KMS-11 (cell line): ENCODE data around the gene NDFIP1.

Experiments used
- H2AFZ ChIP-seq: fragments of 200-600 bp; sonication (generic); 2 replicates; pipeline ENCODE4 v1.6.1; 2016; ENCODE audit warnings: antibody characterized with exemption, mixed run types, low read depth
- H3K27ac ChIP-seq: fragments of 200-600 bp; sonication (generic); 2 replicates; pipeline ENCODE4 v1.6.1; 2016; ENCODE audit warnings: mild to moderate bottlenecking, mixed run types
- H3K27me3 ChIP-seq: fragments of 200-600 bp; sonication (generic); 2 replicates; pipeline ENCODE4 v1.6.1; 2017; ENCODE audit warnings: mild to moderate bottlenecking, low read depth, mixed run types, moderate library complexity; ENCODE audit not compliant: insufficient read depth
- H3K36me3 ChIP-seq: fragments of 200-600 bp; sonication (generic); 2 replicates; pipeline ENCODE4 v1.6.1; 2017; ENCODE audit warnings: mild to moderate bottlenecking, mixed run types; ENCODE audit not compliant: insufficient read depth
- H3K4me1 ChIP-seq: fragments of 200-600 bp; sonication (generic); 2 replicates; pipeline ENCODE4 v1.6.1; 2016; ENCODE audit warnings: mild to moderate bottlenecking, low read depth, mixed run types; ENCODE audit not compliant: poor library complexity, severe bottlenecking
- H3K4me2 ChIP-seq: fragments of 200-600 bp; sonication (generic); 2 replicates; pipeline ENCODE4 v1.7.0; 2016; ENCODE audit warnings: mild to moderate bottlenecking, mixed run types
- H3K4me3 ChIP-seq: fragments of 200-600 bp; sonication (generic); IDR thresholded peaks from 2 replicates; pipeline ENCODE4 v1.6.1; 2017; ENCODE audit warnings: low read depth, low read length, mixed read lengths; ENCODE audit not compliant: insufficient read depth
- H3K79me2 ChIP-seq: fragments of 200-600 bp; sonication (generic); 2 replicates; pipeline ENCODE4 v1.6.1; 2016; ENCODE audit warnings: low read depth, mixed run types; ENCODE audit not compliant: insufficient read depth
- H3K9ac ChIP-seq: fragments of 200-600 bp; sonication (generic); 2 replicates; pipeline ENCODE4 v1.6.1; 2016; ENCODE audit warnings: mild to moderate bottlenecking, mixed run types
- H4K20me1 ChIP-seq: fragments of 200-600 bp; sonication (generic); 2 replicates; pipeline ENCODE4 v1.6.1; 2016; ENCODE audit warnings: mild to moderate bottlenecking, mixed run types; ENCODE audit not compliant: insufficient read depth
- TF ChIP-seq, protein P1 (sequence below): fragments of 200-600 bp; sonication (generic); conservative IDR thresholded peaks from 2 replicates; pipeline ENCODE4 v1.6.1; 2017; ENCODE audit warnings: low read depth, mild to moderate bottlenecking, antibody characterized with exemption, low read length, moderate library complexity, mixed read lengths

The NDFIP1 gene

DNA sequence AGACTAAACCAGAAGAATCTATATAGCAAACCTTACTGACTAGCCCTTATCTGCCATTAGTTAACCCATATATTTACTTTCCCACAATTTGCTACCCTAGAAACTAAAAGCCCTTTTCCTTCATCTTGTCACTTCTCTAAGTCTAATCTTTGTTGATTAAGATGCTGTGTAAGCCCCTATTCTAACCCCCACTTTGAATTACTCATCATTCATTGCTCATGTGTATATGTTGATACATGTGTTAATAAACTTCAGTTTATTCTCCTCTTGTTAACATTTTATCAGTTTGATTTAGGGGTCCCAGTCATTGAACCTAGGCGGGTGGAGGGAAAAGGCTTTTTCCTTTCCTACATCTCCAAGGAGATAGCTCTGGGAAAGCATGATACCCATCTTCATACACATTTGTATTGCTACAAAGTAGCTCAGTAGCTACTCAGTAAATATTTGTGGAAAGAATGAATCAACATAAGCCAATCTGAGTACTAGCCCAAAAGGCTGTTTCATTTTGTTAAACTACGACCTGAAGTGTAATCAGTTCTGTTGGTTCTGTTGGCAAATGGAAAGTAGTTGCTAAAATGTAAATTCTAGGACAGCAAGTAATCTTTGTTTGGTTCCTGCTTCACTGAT lies 35.1 kb upstream of the NDFIP1 start:
- H3K4me1 ChIP-seq = no peaks in the 10 kb centered on the region
- no peak overlapping the region for H3K9ac ChIP-seq
- H3K4me2 ChIP-seq = no peak overlapping the region
- no peaks in the 10 kb centered on the region for H3K79me2 ChIP-seq
- H2AFZ ChIP-seq = no peak overlapping the region
- H3K36me3 ChIP-seq = no peaks in the 10 kb centered on the region
- no peaks in the 10 kb centered on the region for H3K27me3 ChIP-seq
- no peaks in the 10 kb centered on the region for H4K20me1 ChIP-seq
- no peak overlapping the region for H3K4me3 ChIP-seq
- TF ChIP-seq, protein P1, sequence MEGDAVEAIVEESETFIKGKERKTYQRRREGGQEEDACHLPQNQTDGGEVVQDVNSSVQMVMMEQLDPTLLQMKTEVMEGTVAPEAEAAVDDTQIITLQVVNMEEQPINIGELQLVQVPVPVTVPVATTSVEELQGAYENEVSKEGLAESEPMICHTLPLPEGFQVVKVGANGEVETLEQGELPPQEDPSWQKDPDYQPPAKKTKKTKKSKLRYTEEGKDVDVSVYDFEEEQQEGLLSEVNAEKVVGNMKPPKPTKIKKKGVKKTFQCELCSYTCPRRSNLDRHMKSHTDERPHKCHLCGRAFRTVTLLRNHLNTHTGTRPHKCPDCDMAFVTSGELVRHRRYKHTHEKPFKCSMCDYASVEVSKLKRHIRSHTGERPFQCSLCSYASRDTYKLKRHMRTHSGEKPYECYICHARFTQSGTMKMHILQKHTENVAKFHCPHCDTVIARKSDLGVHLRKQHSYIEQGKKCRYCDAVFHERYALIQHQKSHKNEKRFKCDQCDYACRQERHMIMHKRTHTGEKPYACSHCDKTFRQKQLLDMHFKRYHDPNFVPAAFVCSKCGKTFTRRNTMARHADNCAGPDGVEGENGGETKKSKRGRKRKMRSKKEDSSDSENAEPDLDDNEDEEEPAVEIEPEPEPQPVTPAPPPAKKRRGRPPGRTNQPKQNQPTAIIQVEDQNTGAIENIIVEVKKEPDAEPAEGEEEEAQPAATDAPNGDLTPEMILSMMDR = no peak
- H3K27ac ChIP-seq = no peak overlapping the region

DNA sequence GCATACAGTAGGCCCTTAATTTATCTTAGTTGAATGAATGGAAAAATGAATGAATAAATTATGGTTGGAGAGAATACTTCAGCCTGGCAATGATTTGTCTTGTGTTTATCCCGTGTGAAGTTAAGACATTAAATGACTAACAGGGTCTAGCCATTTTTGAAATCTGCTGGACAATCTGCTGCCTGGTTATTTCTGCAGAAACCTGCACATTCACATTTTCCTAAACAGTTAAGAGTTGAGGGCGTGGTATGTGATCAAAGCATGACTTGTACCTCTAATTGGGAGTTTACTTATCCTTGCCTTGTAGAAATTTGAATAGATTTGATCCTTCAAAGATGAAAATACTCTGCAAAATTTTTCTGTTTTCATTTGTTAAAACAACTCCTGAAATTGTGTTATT lies 34.6 kb upstream of the NDFIP1 start:
- Histone ChIP-seq H3K4me2 (no peak overlapping the region), H3K27me3 (no peaks in the 10 kb centered on the region), H3K9ac (no peak overlapping the region), H3K4me3 (no peak overlapping the region), H2AFZ (no peak overlapping the region), H4K20me1 (no peaks in the 10 kb centered on the region), H3K27ac (no peak overlapping the region), H3K4me1 (no peaks in the 10 kb centered on the region), H3K36me3 (no peaks in the 10 kb centered on the region), H3K79me2 (no peaks in the 10 kb centered on the region)
- TF ChIP-seq, protein P1 = no peak

DNA sequence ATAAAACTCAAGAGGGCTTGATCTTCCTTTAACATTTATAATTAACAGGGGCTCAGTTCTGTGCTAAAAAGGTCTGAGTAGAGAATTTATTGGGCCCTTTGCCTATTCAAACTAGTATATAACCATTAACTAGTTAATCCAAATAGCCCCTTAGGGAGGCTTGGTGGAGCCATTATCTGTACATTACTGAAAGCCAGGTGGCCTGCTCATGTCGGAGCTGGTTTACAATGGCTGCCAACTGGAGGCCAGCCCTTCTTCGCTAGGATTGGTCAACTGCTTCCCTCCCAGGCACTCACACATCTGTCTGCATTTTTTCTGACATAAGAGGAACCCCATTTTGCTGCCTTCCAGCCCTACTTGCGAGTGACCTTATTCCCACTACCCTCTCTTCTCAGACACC lies 30.4 kb upstream of the NDFIP1 start:
- H3K27me3 ChIP-seq = no peaks in the 10 kb centered on the region
- no peaks in the 10 kb centered on the region for H3K36me3 ChIP-seq
- H2AFZ ChIP-seq = no peak overlapping the region
- no peaks in the 10 kb centered on the region for H3K79me2 ChIP-seq
- no peak overlapping the region for H3K4me3 ChIP-seq
- TF ChIP-seq, protein P1 = no peak
- H4K20me1 ChIP-seq = no peaks in the 10 kb centered on the region
- no peak overlapping the region for H3K4me2 ChIP-seq
- no peak overlapping the region for H3K27ac ChIP-seq
- H3K9ac ChIP-seq = no peak overlapping the region
- H3K4me1 ChIP-seq = no peaks in the 10 kb centered on the region

- H3K27ac ChIP-seq = no peak overlapping the region
- H3K4me2 ChIP-seq = no peak overlapping the region
- H3K4me3 ChIP-seq = no peak overlapping the region
- H3K27me3 ChIP-seq = no peaks in the 10 kb centered on the region
- no peak overlapping the region for H3K9ac ChIP-seq
- H4K20me1 ChIP-seq = no peaks in the 10 kb centered on the region
- no peaks in the 10 kb centered on the region for H3K36me3 ChIP-seq
- no peaks in the 10 kb centered on the region for H3K4me1 ChIP-seq
- no peaks in the 10 kb centered on the region for H3K79me2 ChIP-seq
- no peak overlapping the region for H2AFZ ChIP-seq
- TF ChIP-seq, protein P1 = no peak
These were observed 29.9 kb upstream of the NDFIP1 start for GRCh38 chr5:142078706-142079105.
